ENCODE data around the gene HOXA5.

HOXA5 gene

DNA sequence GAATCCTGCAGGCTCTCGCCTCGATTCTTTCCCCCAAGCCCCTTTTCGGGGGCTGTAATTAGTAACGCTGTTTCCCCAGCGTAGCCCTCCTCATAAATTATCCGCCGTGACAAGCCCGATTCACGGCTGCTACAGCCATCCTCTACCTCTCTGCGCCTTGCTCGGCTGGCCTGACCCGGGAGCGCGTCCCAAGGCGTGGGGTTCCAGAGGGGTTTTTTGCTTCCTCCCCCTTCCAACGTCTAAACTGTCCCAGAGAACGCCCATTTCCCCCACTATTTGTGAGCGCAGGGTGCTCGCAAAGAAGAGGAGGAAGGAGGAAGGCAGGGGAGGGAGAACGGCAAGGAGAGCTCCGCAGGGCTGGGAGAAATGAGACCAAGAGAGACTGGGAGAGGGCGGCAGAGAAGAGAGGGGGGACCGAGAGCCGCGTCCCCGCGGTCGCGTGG lies 880 bp downstream of the HOXA5 start:
- no peak for TF ChIP-seq SPI1 (IDR thresholded peaks at IDR 0.05; ENCODE audit: borderline replicate concordance, low read depth)
- TF ChIP-seq, protein P1, sequence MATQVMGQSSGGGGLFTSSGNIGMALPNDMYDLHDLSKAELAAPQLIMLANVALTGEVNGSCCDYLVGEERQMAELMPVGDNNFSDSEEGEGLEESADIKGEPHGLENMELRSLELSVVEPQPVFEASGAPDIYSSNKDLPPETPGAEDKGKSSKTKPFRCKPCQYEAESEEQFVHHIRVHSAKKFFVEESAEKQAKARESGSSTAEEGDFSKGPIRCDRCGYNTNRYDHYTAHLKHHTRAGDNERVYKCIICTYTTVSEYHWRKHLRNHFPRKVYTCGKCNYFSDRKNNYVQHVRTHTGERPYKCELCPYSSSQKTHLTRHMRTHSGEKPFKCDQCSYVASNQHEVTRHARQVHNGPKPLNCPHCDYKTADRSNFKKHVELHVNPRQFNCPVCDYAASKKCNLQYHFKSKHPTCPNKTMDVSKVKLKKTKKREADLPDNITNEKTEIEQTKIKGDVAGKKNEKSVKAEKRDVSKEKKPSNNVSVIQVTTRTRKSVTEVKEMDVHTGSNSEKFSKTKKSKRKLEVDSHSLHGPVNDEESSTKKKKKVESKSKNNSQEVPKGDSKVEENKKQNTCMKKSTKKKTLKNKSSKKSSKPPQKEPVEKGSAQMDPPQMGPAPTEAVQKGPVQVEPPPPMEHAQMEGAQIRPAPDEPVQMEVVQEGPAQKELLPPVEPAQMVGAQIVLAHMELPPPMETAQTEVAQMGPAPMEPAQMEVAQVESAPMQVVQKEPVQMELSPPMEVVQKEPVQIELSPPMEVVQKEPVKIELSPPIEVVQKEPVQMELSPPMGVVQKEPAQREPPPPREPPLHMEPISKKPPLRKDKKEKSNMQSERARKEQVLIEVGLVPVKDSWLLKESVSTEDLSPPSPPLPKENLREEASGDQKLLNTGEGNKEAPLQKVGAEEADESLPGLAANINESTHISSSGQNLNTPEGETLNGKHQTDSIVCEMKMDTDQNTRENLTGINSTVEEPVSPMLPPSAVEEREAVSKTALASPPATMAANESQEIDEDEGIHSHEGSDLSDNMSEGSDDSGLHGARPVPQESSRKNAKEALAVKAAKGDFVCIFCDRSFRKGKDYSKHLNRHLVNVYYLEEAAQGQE (IDR thresholded peaks at IDR 0.05; ENCODE audit: insufficient replicate concordance, low read depth) = no peak
- TF ChIP-seq POLR2AphosphoS5 (IDR thresholded peaks at IDR 0.05; ENCODE audit: low read depth) = no peak
- TF ChIP-seq, protein P2, sequence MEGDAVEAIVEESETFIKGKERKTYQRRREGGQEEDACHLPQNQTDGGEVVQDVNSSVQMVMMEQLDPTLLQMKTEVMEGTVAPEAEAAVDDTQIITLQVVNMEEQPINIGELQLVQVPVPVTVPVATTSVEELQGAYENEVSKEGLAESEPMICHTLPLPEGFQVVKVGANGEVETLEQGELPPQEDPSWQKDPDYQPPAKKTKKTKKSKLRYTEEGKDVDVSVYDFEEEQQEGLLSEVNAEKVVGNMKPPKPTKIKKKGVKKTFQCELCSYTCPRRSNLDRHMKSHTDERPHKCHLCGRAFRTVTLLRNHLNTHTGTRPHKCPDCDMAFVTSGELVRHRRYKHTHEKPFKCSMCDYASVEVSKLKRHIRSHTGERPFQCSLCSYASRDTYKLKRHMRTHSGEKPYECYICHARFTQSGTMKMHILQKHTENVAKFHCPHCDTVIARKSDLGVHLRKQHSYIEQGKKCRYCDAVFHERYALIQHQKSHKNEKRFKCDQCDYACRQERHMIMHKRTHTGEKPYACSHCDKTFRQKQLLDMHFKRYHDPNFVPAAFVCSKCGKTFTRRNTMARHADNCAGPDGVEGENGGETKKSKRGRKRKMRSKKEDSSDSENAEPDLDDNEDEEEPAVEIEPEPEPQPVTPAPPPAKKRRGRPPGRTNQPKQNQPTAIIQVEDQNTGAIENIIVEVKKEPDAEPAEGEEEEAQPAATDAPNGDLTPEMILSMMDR (IDR thresholded peaks at IDR 0.05; ENCODE audit: insufficient read depth, low read length) = no peak
- TF ChIP-seq GABPA (IDR thresholded peaks at IDR 0.05; ENCODE audit: low read depth) = no peak
- Histone ChIP-seq H3K4me3 (replicated peaks; ENCODE audit: insufficient read depth, low read length) (peak overlapping the region; percentile 67), H3K27me3 (ENCODE audit: insufficient read depth, poor library complexity, severe bottlenecking) (peaks cover 10% of the 10 kb centered on the region), H3K27ac (replicated peaks) (no peak overlapping the region)
- no peak for DNase-seq (ENCODE audit: low read depth in 1 of 2, low spot score in 1 of 2)

DNA sequence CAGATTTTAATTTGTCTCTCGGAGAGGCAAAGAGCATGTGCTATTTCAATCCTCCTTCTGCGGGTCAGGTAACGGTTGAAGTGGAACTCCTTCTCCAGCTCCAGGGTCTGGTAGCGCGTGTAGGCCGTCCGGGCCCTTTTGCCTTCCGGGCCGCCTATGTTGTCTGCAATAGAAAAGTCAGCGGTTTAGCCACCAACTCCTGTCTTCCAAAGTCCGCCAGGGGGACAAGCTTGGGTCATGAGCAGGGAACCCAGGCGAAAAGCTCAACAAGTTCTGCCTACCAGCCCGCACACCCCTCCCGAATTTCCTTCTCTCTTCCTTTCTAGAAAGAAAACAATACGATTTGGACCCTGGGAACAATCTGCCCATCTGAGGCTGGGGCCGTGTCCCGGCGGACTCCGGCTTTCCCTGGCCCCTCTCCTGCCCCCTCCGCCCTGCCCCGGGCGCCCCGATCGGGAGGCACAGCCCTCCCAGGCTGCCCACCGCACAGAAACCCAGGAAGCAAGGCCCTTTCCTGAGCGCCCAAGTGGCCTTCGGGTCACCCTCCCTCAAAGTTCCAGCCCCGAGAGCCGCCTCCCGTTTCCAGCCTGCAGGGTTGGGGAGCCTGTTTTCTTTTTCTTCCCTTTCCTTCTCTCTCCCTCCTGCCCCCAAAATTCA lies 1.4 kb downstream of the HOXA5 start:
- H3K27me3 ChIP-seq (ENCODE audit: insufficient read depth, poor library complexity, severe bottlenecking) = peaks cover 5% of the 10 kb centered on the region
- no peak for DNase-seq (ENCODE audit: low read depth in 1 of 2, low spot score in 1 of 2)
- H3K4me3 ChIP-seq (replicated peaks; ENCODE audit: insufficient read depth, low read length) = peak overlapping the region; percentile 67
- no peak overlapping the region for H3K27ac ChIP-seq (replicated peaks)
- TF ChIP-seq POLR2AphosphoS5 (IDR thresholded peaks at IDR 0.05; ENCODE audit: low read depth) = no peak
- no peak for TF ChIP-seq SPI1 (IDR thresholded peaks at IDR 0.05; ENCODE audit: borderline replicate concordance, low read depth)
- TF ChIP-seq, protein P2 (IDR thresholded peaks at IDR 0.05; ENCODE audit: insufficient read depth, low read length) = no peak
- TF ChIP-seq, protein P1 (IDR thresholded peaks at IDR 0.05; ENCODE audit: insufficient replicate concordance, low read depth) = no peak
- TF ChIP-seq GABPA (IDR thresholded peaks at IDR 0.05; ENCODE audit: low read depth) = no peak

DNA sequence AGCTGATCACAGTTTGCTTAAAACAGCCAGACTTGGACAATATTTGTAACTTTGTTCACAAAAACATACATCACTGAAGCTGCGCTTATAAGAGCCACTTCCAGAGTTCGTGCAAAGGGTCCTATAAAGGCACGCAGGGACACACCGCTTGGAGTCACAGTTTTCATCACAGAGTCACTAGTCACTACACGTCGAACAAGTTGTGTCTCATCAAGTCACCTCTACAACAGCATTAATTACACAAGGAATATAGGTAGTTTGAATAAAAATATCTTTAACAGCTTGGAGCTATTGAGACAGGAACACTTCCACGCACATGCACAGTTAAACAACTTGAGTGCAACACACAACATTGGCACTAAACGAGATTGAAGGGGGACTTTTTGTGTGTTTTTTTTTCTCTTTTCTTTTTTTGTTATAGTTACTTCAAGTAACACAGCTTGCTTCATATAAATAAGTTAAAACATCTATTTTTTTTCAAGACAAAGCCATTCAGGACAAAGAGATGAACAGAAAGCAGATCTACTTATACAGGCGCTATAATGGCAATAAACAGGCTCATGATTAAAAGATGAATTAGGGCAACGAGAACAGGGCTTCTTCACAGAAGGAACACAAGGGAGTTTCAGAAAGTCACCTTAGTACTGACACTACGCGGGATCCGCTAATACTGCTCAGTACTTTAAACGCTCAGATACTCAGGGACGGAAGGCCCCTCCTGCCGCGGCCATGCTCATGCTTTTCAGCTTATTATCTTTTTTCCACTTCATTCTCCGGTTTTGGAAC lies 2.2 kb downstream of the HOXA5 start:
- no peak for DNase-seq (ENCODE audit: low read depth in 1 of 2, low spot score in 1 of 2)
- Histone ChIP-seq H3K4me3 (replicated peaks; ENCODE audit: insufficient read depth, low read length) (no peak overlapping the region), H3K27me3 (ENCODE audit: insufficient read depth, poor library complexity, severe bottlenecking) (peaks cover 3% of the 10 kb centered on the region), H3K27ac (replicated peaks) (no peak overlapping the region)
- TF ChIP-seq, protein P1 (IDR thresholded peaks at IDR 0.05; ENCODE audit: insufficient replicate concordance, low read depth) = no peak
- no peak for TF ChIP-seq POLR2AphosphoS5 (IDR thresholded peaks at IDR 0.05; ENCODE audit: low read depth)
- no peak for TF ChIP-seq GABPA (IDR thresholded peaks at IDR 0.05; ENCODE audit: low read depth)
- no peak for TF ChIP-seq SPI1 (IDR thresholded peaks at IDR 0.05; ENCODE audit: borderline replicate concordance, low read depth)
- TF ChIP-seq, protein P2 (IDR thresholded peaks at IDR 0.05; ENCODE audit: insufficient read depth, low read length) = no peak

All from HL-60 (cell line).